ENCODE measurements around the gene GRIK2.

The GRIK2 gene

DNA sequence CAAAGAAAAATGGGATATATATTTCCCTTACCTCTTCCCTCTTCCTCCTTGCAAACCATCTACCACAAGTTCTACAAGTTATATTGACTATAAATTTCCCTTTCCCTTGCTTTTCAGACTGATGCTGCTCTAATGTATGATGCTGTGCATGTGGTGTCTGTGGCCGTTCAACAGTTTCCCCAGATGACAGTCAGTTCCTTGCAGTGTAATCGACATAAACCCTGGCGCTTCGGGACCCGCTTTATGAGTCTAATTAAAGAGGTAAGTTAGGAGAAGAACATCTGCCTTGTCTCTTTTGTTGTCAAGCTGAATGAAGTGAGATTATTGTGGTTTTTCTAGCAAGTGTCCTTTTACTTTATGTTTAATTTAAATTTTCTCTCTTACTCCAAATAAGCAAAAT is 406.0 kb downstream of the GRIK2 start:
- DNase-seq (ENCODE audit: low read depth), result no peak

DNA sequence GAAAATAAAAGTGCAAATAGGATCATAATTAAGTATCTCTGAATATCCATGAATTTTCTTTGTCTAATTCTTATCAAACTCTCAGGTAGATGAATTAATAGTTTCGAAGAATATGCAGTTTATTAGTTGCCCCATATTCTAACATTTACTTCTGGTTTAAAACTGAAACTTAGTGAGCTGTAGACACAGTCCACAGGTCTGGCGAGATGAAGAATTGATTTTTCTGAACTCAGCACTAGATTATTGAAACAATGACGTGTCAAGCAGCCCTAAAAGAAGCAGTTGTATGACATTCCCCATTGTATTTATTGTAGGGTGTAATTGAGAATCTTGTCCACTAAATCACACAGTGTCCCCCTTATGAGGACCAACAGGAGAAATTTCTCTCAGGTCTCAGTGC is 407.1 kb downstream of the GRIK2 start:
- no peak for DNase-seq (ENCODE audit: low read depth)

DNA sequence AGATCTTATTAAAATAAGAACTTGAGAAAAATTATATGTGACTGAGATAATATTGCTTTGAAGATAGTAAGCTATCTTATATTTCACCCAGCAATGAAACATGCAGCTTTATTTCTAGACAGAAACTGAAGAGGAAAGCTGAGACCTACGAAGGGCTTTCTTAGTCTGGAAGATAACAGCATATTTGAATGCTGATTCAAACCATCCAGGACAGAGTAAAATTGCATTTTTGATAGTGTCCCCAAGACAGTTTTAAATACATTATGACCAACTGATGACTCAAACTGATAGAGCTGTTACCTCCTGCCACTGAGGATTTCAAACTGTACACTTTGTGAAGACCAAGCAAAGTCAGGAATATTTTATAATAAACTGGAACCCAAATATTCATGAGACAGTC is 409.6 kb downstream of the GRIK2 start:
- DNase-seq (ENCODE audit: low read depth), result no peak

DNA sequence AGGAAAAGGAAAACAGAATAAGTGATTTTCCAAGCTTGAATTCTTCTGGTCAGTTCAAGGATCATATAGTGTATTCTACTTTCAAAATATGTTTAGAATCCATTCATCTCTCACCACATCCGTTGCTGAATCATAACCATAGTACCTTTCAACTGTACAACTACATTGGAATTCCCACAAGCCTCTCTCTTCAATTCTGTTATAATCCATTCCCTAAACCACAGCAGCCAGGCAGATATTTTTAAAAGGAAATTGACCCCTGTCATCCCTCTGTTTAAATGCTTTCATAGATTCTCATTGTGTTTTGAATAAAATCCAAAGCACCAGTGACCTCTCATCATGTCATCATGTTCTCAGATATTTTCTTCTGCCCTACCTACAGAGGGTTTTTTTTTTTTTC is 412.7 kb downstream of the GRIK2 start:
- no peak for DNase-seq (ENCODE audit: low read depth)

DNA sequence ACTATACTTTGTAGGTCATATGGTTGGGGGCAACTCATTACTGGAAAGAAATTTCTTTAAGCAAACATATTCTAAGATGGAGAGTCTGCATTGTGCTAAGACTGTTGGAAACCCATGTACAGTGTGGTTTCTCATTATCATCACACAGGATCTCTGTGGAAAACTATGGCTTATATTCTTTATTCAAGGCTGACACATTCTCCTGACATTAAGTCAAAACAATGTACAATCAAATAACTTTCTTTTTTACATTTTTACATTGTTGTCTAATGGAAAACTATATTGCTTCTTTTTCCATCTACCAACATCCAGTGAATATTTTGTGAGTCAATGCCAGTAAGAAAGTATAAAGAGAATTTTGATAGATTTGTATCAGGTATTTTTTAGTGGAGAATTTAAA is 417.6 kb downstream of the GRIK2 start:
- no peak for DNase-seq (ENCODE audit: low read depth)

DNA sequence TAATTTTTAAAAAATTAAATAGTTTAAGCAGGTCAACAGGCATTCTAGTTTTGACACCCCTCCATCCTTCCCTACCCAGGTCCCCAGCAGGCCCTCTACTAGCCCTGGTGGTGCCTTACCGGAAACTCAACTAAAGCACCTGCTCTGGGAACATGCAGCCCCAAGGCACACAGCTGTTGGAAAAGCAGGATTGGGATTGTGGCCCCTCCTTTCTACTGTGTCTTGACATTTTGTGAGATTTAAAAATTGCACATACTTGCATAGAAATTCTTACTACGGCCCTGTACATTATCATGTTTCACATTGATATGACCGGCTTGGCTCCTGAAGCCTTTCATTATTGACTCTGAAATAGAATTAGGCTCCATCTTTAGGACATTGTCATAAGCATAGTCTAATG is 423.2 kb downstream of the GRIK2 start:
- no peak for DNase-seq (ENCODE audit: low read depth)

DNA sequence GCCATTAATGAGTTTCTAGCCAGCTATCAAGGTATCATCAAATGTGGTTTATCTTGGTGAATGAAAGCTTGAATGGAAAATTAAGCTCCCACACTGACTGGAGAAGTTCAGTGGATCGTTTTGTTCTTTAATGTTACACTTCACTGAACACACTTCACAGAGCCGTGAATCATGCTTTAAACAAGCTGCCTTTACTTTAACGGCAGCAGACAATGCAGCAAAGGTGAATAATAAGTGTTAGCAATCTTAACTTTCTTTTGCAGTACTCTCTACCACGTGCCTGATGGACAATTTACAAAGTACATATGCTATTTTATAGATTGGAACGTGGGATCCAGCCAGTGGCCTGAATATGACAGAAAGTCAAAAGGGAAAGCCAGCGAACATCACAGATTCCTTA is 424.5 kb downstream of the GRIK2 start:
- DNase-seq (ENCODE audit: low read depth), result no peak

DNA sequence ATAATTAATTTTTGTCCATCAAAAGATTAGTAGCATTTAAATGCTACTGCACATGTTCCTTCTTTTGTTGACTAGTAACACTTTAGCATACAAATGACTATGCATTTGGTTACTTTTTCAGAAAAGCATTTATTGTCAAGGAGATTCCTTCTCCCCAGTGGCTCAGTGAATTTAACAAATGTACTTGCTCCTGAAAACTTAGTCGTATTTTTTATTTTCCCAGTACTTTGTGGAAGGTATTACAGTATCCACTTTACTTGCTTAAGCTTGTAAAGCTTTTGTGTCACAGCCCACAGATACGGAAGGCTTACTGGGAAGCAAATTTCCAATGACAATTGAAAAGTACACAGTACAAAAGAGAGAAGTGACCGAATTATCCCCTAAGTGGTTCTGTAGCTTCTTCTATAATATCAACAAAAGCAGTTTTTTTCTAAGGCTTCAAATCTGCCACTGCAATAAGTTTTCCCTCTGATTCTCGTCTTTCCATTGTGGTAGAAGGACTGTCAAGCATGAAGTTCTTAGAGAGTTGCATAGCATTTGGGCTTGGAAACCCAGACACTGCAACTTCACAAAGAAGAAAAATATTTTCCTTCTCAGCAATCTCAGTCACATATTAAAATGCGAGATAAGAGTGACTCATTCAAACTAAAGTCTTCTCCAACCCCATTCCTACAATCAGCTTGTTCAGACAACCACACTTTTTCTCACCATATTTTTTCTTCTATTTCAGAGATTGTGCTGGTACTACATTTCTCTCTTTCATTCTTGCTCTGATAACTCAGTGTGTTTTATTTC is 431.2 kb downstream of the GRIK2 start:
- DNase-seq (ENCODE audit: low read depth), result no peak

DNA sequence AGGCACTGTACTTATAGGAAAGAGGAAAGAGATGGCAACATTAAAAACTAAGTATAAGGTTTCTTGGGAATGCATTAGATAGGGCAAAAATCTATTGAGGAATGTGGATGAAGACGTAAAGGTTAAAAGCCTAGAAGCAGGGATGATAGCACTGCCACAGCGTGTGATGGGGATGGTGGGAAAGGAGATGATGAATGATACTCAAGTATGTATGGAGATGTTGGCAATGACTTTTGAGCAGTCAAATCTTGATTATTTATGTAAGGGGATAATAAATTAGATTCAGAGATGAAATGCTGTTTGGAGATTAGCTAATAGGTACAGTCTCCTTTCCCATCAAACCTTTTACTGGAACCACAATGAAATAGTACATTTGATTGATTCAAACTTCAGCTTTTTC is 432.8 kb downstream of the GRIK2 start:
- DNase-seq (ENCODE audit: low read depth), result no peak

DNA sequence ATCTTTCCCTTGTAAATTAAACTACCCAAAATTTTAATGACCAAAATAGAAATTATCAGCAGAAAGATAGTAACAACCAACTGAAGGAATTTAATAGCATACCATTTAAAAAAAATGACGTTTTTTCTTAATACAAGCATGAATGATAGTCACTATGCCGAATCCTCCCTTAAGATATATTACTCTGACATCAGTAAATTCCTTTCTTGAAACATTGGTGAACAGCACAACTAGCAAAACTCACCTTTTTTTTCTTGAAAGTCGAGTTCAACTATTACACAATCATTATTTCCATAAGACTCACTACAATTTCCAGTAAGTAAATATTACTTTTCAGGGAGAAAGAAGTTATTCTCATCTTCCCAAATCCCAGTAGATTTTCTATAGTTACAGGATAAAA is 433.2 kb downstream of the GRIK2 start:
- no peak for DNase-seq (ENCODE audit: low read depth)

DNA sequence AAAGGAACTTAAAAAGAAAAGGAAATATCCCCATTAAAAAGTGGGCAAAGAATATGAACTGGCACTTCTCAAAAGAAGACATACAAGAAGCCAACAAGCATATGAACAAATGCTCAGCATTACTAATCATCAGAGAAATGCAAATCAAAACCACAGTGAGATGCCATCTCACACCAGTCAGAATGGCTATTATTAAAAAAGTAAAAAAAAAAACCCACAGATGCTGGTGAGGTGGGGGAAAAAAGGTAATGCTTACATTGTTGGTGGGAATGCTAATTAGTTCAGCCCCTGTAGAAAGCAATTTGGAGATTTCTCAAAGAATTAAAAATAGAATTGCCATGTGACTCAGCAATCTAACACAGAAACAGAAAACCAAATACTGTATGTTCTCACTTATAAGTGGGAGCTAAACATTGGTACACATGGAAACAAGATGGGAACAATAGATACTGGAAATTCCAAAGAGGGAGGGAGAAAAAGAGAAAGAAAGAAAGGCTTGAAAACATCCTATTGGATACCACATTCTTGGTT is 437.1 kb downstream of the GRIK2 start:
- no peak for DNase-seq (ENCODE audit: low read depth)

DNA sequence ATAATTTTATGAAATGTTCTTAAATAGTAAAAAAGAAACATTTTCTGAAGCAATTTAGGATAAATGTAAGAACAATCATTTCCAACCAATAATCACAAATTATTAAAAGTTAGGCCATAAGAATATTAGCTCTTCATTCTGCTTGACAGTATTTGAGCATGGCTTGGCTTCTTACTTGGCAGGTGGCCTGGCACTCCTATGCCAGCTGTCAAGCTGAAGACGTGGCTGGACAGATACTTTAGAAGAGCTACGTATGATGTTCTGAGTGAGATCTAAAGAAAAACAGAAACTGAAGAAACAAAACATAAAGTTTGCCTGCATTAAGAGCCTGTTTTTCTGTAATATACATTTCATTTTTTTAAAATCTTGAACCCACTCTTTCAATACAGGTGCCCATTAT is 438.9 kb downstream of the GRIK2 start:
- no peak for DNase-seq (ENCODE audit: low read depth)

DNA sequence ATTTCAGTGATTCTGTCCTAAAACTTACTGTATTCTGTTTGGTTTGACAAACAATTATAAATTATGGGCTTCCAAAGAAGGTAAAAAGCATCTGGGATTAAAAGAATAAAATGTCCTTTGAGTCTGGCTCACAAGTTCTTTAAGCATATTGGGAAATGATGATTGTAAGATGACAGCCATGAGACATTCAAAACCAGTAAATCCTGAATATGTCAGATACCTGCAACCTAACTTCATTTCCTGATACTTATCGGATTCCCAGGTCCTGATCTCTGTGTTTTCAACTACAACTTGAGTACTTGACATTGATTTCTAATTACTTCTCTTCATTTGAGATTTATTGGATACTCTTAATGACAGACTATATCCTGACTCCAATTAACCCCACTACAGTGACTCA is 446.6 kb downstream of the GRIK2 start:
- no peak for DNase-seq (ENCODE audit: low read depth)

DNA sequence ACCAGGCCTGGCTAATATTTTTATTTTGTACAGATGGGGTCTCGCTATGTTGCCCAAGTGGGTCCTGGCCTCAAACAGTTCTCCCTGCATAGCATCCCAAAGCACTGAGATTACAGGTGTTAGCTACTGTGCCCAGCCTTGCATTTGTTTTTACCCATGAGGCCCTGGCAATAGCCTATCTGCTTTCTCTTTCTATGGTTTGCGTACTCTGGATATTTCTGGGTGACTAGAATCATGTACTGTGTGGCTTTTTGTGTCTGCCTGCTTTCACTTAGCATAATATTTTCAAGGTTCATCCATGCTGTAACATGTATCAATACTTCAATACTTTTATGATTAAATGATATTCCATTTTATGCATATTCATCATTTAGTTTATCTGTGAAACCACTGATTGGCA is 451.7 kb downstream of the GRIK2 start:
- DNase-seq (ENCODE audit: low read depth), result no peak

DNA sequence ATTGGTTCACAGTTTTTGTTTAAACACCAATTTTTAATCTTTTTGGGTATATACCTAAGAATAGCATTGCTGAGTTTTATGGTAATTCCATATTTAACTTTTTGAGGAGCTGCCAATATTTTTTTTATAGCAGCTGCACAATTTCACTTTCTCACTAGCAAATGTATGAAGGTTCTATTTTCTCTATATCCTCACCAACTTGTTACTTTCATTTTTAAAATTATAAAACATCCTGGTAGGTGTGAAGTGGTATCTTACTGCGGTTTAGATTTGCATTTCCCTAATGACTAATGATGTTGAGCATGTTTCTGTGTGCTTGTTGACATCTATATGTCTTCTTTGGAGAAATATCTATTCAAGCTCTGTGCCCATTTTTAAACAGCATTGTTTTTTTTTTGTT is 452.1 kb downstream of the GRIK2 start:
- DNase-seq (ENCODE audit: low read depth), result no peak

DNA sequence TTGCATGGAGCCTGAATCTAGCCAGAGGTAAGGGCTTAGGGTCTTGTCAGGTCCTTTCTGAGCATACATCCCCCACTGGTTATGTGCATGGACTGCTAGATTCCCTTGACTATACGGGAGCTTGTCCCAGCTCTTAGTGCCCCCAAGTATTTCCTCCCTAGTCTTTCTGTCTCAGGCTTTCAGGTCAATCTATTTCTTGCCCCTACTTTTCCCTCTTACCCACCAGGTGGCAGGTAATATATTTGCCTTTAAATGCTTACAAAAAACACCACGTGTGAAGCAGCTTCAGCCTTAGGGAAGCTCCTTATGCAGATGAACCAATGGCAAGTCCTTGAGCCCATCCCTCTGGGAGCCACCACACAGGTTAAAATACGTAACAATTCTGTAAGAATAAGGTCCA is 454.2 kb downstream of the GRIK2 start:
- no peak for DNase-seq (ENCODE audit: low read depth)

DNA sequence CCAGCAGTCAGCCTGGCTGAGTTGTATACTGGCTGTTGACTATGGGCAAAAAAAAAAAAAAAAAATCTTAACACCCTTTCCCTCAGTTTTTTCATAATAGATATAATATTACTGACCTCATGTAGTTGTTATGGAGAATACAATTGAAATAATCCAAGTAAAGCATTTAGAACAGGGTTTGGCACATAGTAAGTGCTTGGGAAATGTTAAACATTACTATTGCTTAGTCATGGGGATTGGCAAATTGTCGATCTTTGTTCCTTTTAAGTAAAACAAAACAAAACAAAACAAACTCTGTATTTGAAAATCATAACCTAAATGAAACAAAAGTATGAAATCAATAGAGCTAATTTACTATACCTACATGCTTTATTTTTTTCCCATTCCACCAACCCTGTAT is 458.4 kb downstream of the GRIK2 start:
- no peak for DNase-seq (ENCODE audit: low read depth)

DNA sequence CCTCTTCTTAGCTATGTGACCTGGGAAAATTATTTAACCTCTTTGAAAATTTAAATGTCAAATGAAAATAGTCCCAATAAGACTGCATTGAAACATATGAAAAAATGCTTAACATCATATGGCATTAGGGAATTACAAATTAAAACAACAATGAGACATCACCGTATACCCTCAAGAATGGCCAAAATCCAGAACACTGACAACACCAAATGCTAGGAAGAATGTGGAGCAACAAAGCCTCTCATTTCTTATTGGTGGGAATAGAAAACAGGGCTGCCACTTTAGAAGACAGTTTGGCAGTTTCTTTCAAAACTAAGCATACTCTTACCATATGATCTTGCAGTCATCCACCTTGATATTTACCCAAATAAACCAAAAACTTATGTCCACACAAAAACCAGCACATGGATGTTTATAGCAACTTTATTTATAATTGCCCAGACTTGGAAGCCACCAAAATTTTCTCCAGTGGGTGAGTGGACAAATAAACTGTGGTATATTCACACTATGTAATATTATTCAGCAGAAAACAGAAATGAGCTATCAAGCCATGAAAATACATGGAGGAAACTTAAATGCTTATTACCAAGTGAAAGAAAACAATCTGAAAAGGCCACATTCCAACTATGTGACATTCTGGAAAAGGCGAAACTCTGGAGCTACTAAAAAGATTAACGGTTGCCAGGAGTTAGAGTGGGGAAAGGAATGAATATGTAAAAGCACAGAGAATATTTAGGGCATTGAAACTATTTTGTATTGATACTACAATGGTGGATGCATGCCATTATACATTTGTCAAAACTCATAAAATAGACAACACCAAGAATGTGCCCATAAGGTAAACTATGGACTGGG is 459.9 kb downstream of the GRIK2 start:
- DNase-seq (ENCODE audit: low read depth), result no peak

DNA sequence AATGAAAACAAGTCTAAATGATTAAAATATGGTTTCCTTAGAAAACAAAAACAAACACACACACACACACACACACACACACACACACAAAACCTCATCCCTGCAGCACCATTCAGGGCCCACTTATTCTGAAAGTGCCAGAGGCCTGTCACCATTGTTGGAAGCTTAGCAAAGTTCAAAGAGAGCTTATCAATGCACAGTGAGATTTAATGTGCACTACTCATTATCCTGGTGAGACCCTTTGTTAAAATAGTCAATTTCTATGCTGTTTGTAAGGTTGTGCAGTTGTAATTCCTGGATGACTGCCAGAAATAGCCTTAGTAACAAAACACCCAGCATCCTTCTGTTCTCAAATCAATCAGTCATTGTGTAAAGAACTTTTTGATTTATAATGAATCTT is 482.9 kb downstream of the GRIK2 start:
- no peak for DNase-seq (ENCODE audit: low read depth)

DNA sequence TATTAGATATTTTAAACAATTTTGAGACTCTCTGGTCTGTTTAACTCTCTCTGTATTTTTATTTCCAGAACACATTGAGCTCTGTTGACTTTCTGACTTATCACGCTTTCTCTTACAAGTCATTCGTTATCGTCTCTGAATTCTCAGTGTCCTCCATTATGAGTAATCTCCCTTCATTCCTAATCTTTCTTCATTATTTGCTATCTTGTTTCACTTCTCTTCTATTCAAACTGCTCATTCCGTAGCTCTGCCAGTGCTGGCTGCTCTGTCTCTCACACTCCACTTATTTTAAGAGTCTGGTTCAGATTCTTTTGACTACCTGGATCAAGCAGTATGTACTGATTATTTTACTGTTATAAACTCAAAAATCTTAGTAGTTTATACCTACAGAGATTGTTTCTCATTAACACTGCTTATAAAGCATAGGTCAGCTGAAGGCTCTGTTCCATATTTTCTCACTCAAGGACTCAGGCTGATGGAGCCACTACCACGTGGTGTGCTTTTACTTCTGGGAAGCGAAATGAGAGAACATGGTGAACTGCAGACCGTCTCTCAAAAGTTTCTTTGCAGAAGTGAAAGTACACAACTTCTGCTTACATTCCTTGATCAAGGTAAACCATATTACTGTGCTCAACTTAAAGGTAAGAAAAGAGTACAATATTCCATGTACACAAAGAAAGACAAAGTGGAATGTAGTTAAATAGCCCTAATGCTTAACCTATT is 485.2 kb downstream of the GRIK2 start:
- DNase-seq (ENCODE audit: low read depth), result no peak

DNA sequence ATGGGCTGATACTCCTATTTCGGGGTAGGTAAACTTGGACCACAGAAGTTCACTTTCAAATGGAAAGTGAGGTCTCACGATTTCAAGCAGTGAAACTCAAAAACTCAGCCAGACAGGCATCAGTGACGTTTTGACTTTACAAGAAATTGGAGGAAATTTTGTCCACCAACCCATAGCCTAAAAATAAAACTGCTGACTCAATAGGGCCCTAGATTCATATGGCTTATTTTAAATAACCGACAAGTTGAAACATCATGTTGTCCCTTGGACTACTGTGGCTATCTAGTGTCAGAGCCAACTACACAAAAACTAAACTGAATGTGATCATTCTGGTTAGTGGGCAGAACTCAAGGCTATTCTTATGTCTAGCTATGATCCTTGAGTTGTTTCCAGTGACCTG is 486.3 kb downstream of the GRIK2 start:
- no peak for DNase-seq (ENCODE audit: low read depth)

DNA sequence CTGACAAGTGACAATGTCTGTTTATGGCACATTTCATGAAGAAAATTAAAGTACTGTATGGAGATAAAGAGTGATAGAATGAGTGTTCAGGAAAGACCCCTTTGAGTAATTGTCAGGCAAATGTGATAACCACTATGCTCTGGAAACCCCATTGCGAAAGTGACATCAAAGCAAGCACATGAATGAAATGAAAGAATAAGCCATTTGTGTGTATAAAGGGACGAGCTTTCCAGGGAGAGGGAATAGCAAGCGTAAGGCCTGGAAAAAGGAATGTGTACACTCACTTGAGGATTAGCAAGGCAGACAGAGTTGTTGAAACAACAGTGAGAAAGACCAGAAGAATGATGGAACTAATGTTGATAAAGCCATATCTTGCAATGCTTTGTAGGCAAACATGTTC is 490.0 kb downstream of the GRIK2 start:
- DNase-seq (ENCODE audit: low read depth), result no peak

DNA sequence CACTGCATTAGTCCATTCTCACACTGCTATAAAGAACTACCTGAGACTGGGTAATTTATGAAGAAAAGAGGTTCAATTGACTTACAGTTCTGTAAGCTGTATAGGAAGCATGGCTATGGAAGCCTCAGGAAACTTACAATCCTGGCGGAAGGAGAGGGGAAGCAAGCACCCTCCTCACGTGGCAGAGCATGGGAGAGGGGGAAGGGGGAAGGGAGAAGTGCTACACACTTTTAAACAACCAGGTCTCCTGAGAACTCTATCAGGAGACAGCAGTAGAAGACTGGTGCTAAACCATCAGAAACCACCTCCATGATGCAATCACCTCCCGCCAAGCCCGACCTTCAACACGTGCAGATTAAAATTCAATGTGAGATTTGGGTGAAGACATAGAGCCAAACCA is 494.0 kb downstream of the GRIK2 start:
- no peak for DNase-seq (ENCODE audit: low read depth)

All from activated T-cell treated with anti-CD3 and anti-CD28 coated beads for 24 hours (primary cell).